HG03565 (cell line): ENCODE measurements around the gene CLSTN3.
"Not testable (repeated sequence)": the region's sequence is repeated elsewhere in the genome, so short reads cannot be mapped to it uniquely, and the experiment has no call there.

ENCODE experiments used
- ATAC-seq: cut with Tn5 transposase; IDR thresholded peaks from one replicate; pipeline ENCODE4 v1.9.1; 2021; ENCODE audit warnings: mild to moderate bottlenecking, moderate library complexity; ENCODE audit not compliant: unreplicated experiment

Gene CLSTN3

GRCh38 chr12:7186058-7186457 lies 55.9 kb downstream of the CLSTN3 start:
- ATAC-seq = not testable (repeated sequence)

- ATAC-seq = peak; percentile 16
Observed at GRCh38 chr12:7188562-7189397, 58.6 kb downstream of the CLSTN3 start.

GRCh38 chr12:7189398-7190267 lies 59.5 kb downstream of the CLSTN3 start, which contains the start of gene PEX5:
PEX5 (plus strand) TSS chr12:7189686; CDS start chr12:7190378, 692 bp downstream.
- ATAC-seq = peak; percentile 92

- ATAC-seq = no peak
Observed at GRCh38 chr12:7190268-7191055, 60.3 kb downstream of the CLSTN3 start.

GRCh38 chr12:7193674-7194073 lies 63.5 kb downstream of the CLSTN3 start:
- ATAC-seq = no peak

GRCh38 chr12:7197841-7198240 lies 67.7 kb downstream of the CLSTN3 start:
- ATAC-seq = no peak

- no peak for ATAC-seq
Observed at GRCh38 chr12:7203109-7203508, 72.9 kb downstream of the CLSTN3 start.

GRCh38 chr12:7205091-7205490 lies 74.9 kb downstream of the CLSTN3 start:
- no peak for ATAC-seq

- no peak for ATAC-seq
Observed at GRCh38 chr12:7206691-7207090, 76.5 kb downstream of the CLSTN3 start.

GRCh38 chr12:7207866-7208625 lies 77.9 kb downstream of the CLSTN3 start:
- no peak for ATAC-seq
